Effector memory CD8-positive, alpha-beta T cell (primary cell): ENCODE measurements around the gene ABCC5.

Experiments
- ATAC-seq: fragments of 150-1000 bp; cut with Tn5 transposase; replicated peaks from 2 replicates; pipeline ENCODE4 v1.10.0; 2021; ENCODE audit warnings: mild to moderate bottlenecking, moderate library complexity
- DNase-seq, 3 experiments: peaks; one replicate each; pipeline ENCODE4 v3.0.0; 2021
- H3K27ac Mint-ChIP-seq, 2 donors: one replicate each; pipeline ENCODE4 v1.8.0; 2022; ENCODE audit warnings: mild to moderate bottlenecking in 2 of 2, mixed read lengths in 2 of 2, moderate library complexity in 2 of 2
- H3K27me3 Mint-ChIP-seq, 2 donors: one replicate each; pipeline ENCODE4 v1.8.0; 2022; ENCODE audit warnings: mixed read lengths in 2 of 2
- H3K36me3 Mint-ChIP-seq: one replicate; pipeline ENCODE4 v1.8.0; 2022; ENCODE audit warnings: mild to moderate bottlenecking, moderate library complexity, mixed read lengths; ENCODE audit not compliant: insufficient read depth
- H3K4me1 Mint-ChIP-seq, 2 donors: one replicate each; pipeline ENCODE4 v1.8.0; 2022; ENCODE audit warnings: low read depth in 2 of 2, mixed read lengths in 2 of 2
- H3K4me3 Mint-ChIP-seq, 2 donors: one replicate each; pipeline ENCODE4 v1.8.0; 2022; ENCODE audit warnings: mild to moderate bottlenecking in 2 of 2, mixed read lengths in 2 of 2, moderate library complexity in 2 of 2
- H3K9me3 Mint-ChIP-seq, 2 donors: one replicate each; pipeline ENCODE4 v1.8.0; 2022; ENCODE audit warnings: mixed read lengths in 2 of 2

ABCC5 gene

GRCh38 chr3:183920416-183920815 lies 97.3 kb downstream of the ABCC5 start:
- ATAC-seq: no peak
- Mint-ChIP-seq H3K4me3 (no peak overlapping the region), H3K9me3 (no peaks in the 10 kb centered on the region), H3K36me3 (peaks cover 22% of the 10 kb centered on the region), H3K27me3 (no peaks in the 10 kb centered on the region), H3K4me1 (no peaks in the 10 kb centered on the region), H3K27ac (no peak overlapping the region)
- DNase-seq: no peak

GRCh38 chr3:183918178-183918577 lies 99.5 kb downstream of the ABCC5 start:
- no peak for ATAC-seq
- Mint-ChIP-seq H3K4me1 (no peaks in the 10 kb centered on the region), H3K27me3 (no peaks in the 10 kb centered on the region), H3K36me3 (peaks cover 14% of the 10 kb centered on the region), H3K9me3 (no peaks in the 10 kb centered on the region), H3K27ac (no peak overlapping the region), H3K4me3 (no peak overlapping the region)
- DNase-seq: no peak

- no peak for ATAC-seq
- Mint-ChIP-seq H3K27ac (no peak overlapping the region), H3K9me3 (no peaks in the 10 kb centered on the region)
These were observed 99.9 kb downstream of the ABCC5 start for GRCh38 chr3:183917776-183918175.

GRCh38 chr3:183914856-183915255 lies 102.8 kb downstream of the ABCC5 start:
- H3K27me3 Mint-ChIP-seq: no peaks in the 10 kb centered on the region
- no peak for ATAC-seq

More at GRCh38 chr3:183917776-183918175, 99.9 kb downstream of the ABCC5 start:
- Mint-ChIP-seq H3K4me3 (no peak overlapping the region), H3K4me1 (no peaks in the 10 kb centered on the region), H3K27me3 (no peaks in the 10 kb centered on the region), H3K36me3 (peaks cover 11% of the 10 kb centered on the region)
- no peak for DNase-seq

GRCh38 chr3:183913580-183913920 lies 104.1 kb downstream of the ABCC5 start:
- DNase-seq (no peak), ATAC-seq (no peak)
- no peaks in the 10 kb centered on the region for H3K9me3 Mint-ChIP-seq
- no peaks in the 10 kb centered on the region for H3K4me1 Mint-ChIP-seq
- peak overlapping the region in 1 of 2 donors; percentile 26 for H3K27ac Mint-ChIP-seq
- H3K27me3 Mint-ChIP-seq: no peaks in the 10 kb centered on the region
- H3K4me3 Mint-ChIP-seq: no peak overlapping the region
- no peaks in the 10 kb centered on the region for H3K36me3 Mint-ChIP-seq

More at GRCh38 chr3:183914856-183915255, 102.8 kb downstream of the ABCC5 start:
- no peak for DNase-seq
- no peaks in the 10 kb centered on the region for H3K9me3 Mint-ChIP-seq
- no peaks in the 10 kb centered on the region for H3K4me1 Mint-ChIP-seq
- no peak overlapping the region for H3K4me3 Mint-ChIP-seq
- no peaks in the 10 kb centered on the region for H3K36me3 Mint-ChIP-seq
- H3K27ac Mint-ChIP-seq: no peak overlapping the region

GRCh38 chr3:183912895-183913579 lies 104.6 kb downstream of the ABCC5 start:
- H3K4me3 Mint-ChIP-seq: no peak overlapping the region
- H3K27ac Mint-ChIP-seq: peak overlapping the region in 1 of 2 donors; percentile 26
- ATAC-seq: no peak
- H3K36me3 Mint-ChIP-seq: no peaks in the 10 kb centered on the region
- H3K27me3 Mint-ChIP-seq: no peaks in the 10 kb centered on the region
- no peaks in the 10 kb centered on the region for H3K9me3 Mint-ChIP-seq
- no peaks in the 10 kb centered on the region for H3K4me1 Mint-ChIP-seq
- no peak for DNase-seq

- no peaks in the 10 kb centered on the region for H3K4me1 Mint-ChIP-seq
- H3K9me3 Mint-ChIP-seq: no peaks in the 10 kb centered on the region
- no peaks in the 10 kb centered on the region for H3K27me3 Mint-ChIP-seq
- no peak overlapping the region for H3K4me3 Mint-ChIP-seq
- H3K27ac Mint-ChIP-seq: no peak overlapping the region
- ATAC-seq (no peak), DNase-seq (no peak)
- no peaks in the 10 kb centered on the region for H3K36me3 Mint-ChIP-seq
These were observed 105.7 kb downstream of the ABCC5 start for GRCh38 chr3:183911763-183912506.

- no peaks in the 10 kb centered on the region for H3K36me3 Mint-ChIP-seq
- ATAC-seq: no peak
- H3K4me3 Mint-ChIP-seq: no peak overlapping the region
- no peak overlapping the region for H3K27ac Mint-ChIP-seq
- no peaks in the 10 kb centered on the region for H3K9me3 Mint-ChIP-seq
- no peaks in the 10 kb centered on the region for H3K4me1 Mint-ChIP-seq
- no peaks in the 10 kb centered on the region for H3K27me3 Mint-ChIP-seq
- no peak for DNase-seq
These were observed 106.6 kb downstream of the ABCC5 start for GRCh38 chr3:183911087-183911486.

- H3K27ac Mint-ChIP-seq: no peak overlapping the region
- no peaks in the 10 kb centered on the region for H3K4me1 Mint-ChIP-seq
- no peaks in the 10 kb centered on the region for H3K9me3 Mint-ChIP-seq
- no peaks in the 10 kb centered on the region for H3K36me3 Mint-ChIP-seq
- no peak overlapping the region for H3K4me3 Mint-ChIP-seq
- no peak for DNase-seq
- no peaks in the 10 kb centered on the region for H3K27me3 Mint-ChIP-seq
- ATAC-seq: no peak
These were observed 108.6 kb downstream of the ABCC5 start for GRCh38 chr3:183909030-183909600.

- H3K27ac Mint-ChIP-seq: no peak overlapping the region
- H3K27me3 Mint-ChIP-seq: no peaks in the 10 kb centered on the region
- no peak for ATAC-seq
- H3K4me1 Mint-ChIP-seq: no peaks in the 10 kb centered on the region
- H3K36me3 Mint-ChIP-seq: no peaks in the 10 kb centered on the region
- no peak for DNase-seq
- H3K9me3 Mint-ChIP-seq: no peaks in the 10 kb centered on the region
- H3K4me3 Mint-ChIP-seq: no peak overlapping the region
These were observed 109.8 kb downstream of the ABCC5 start for GRCh38 chr3:183907911-183908331.

GRCh38 chr3:183907176-183907575 lies 110.5 kb downstream of the ABCC5 start:
- no peaks in the 10 kb centered on the region for H3K9me3 Mint-ChIP-seq
- no peak overlapping the region for H3K27ac Mint-ChIP-seq
- no peak overlapping the region for H3K4me3 Mint-ChIP-seq
- ATAC-seq (no peak), DNase-seq (no peak)
- no peaks in the 10 kb centered on the region for H3K36me3 Mint-ChIP-seq
- H3K4me1 Mint-ChIP-seq: no peaks in the 10 kb centered on the region
- H3K27me3 Mint-ChIP-seq: no peaks in the 10 kb centered on the region

- peaks cover 3 to 4% of the 10 kb centered on the region in 2 donors for H3K27me3 Mint-ChIP-seq
- no peak overlapping the region for H3K4me3 Mint-ChIP-seq
- no peaks in the 10 kb centered on the region for H3K36me3 Mint-ChIP-seq
- no peak overlapping the region for H3K27ac Mint-ChIP-seq
- DNase-seq (no peak), ATAC-seq (no peak)
- no peaks in the 10 kb centered on the region for H3K4me1 Mint-ChIP-seq
- no peaks in the 10 kb centered on the region for H3K9me3 Mint-ChIP-seq
These were observed 111.3 kb downstream of the ABCC5 start for GRCh38 chr3:183906234-183906921.

GRCh38 chr3:183904833-183905780 lies 112.6 kb downstream of the ABCC5 start:
- ATAC-seq (no peak), DNase-seq (no peak)
- no peaks in the 10 kb centered on the region for H3K9me3 Mint-ChIP-seq
- no peak overlapping the region for H3K4me3 Mint-ChIP-seq
- no peaks in the 10 kb centered on the region for H3K36me3 Mint-ChIP-seq
- H3K27ac Mint-ChIP-seq: no peak overlapping the region
- peaks cover 12 to 17% of the 10 kb centered on the region in 2 donors for H3K27me3 Mint-ChIP-seq
- H3K4me1 Mint-ChIP-seq: no peaks in the 10 kb centered on the region
